Colonic mucosa (tissue), 4 donors: ENCODE measurements around the gene FHIT. TPM values are rescaled to one million over a fixed set of nuclear protein-coding genes. Genes with fewer than 3 reads are reported as not detected.

Source experiments
- DNase-seq: peaks from one replicate; pipeline ENCODE4 v3.0.0-alpha.2; 2020
- H3K27ac ChIP-seq: fragments of 200-600 bp; one replicate; pipeline ENCODE4 v1.8.0; 2021
- H3K27me3 ChIP-seq: fragments of 200-600 bp; one replicate; pipeline ENCODE4 v1.8.0; 2021
- H3K36me3 ChIP-seq: fragments of 200-600 bp; one replicate; pipeline ENCODE4 v1.8.0; 2021
- H3K4me1 ChIP-seq: fragments of 200-600 bp; one replicate; pipeline ENCODE4 v1.8.0; 2021; ENCODE audit warnings: mild to moderate bottlenecking
- H3K4me3 ChIP-seq: fragments of 200-600 bp; one replicate; pipeline ENCODE4 v1.8.0; 2021
- H3K9ac ChIP-seq, 2 donors: one replicate each; pipeline ENCODE4 v1.7.0; 2013; ENCODE audit warnings: control low read depth in 2 of 2, low read depth in 2 of 2, low read length in 2 of 2
- H3K9me3 ChIP-seq: fragments of 200-600 bp; one replicate; pipeline ENCODE4 v1.8.0; 2021
- CTCF ChIP-seq: fragments of 200-600 bp; IDR thresholded peaks from one replicate; pipeline ENCODE4 v1.8.0; 2022; ENCODE audit warnings: antibody characterized with exemption, mild to moderate bottlenecking
- intact Hi-C: fragments of 100-400 bp; cut with DNase I; formaldehyde crosslinking; loops from one replicate; pipeline ENCODE4 v1.14.1; 2022
- total RNA-seq, 2 donors: library from RNA; stranded (reverse); fragmentation: NEBNext Ultra II Directional in 1 of 2; extraction: Animal tissue kit (Norgen Biotek cat#: 25700) in 1 of 2; gene quantifications; one replicate each; pipeline ENCODE4 v1.2.1, GENCODE V29; 2021
- donor health status: healthy.
- donor health status: DM: no; HTN: no; CAD: no.
- donor health status: DM: no; HTN: no; CAD: no.

Gene FHIT
- total RNA-seq, 2 donors from 2014 or later, result 7.7 to 9.4 TPM

GRCh38 chr3:59795756-59796155 is 1455.5 kb downstream of the FHIT start:
- H3K27me3 ChIP-seq, result no peaks in the 10 kb centered on the region
- TF ChIP-seq CTCF, result no peak
- intact Hi-C loops, result no loop called here

GRCh38 chr3:59793976-59794375 is 1457.3 kb downstream of the FHIT start:
- H3K9ac ChIP-seq, result no peak overlapping the region
- no peaks in the 10 kb centered on the region for H3K9me3 ChIP-seq
- H3K27ac ChIP-seq, result no peak overlapping the region
- H3K4me1 ChIP-seq, result no peaks in the 10 kb centered on the region
- no peaks in the 10 kb centered on the region for H3K36me3 ChIP-seq
- intact Hi-C loops, result no loop called here
- no peak overlapping the region for H3K4me3 ChIP-seq
- no peaks in the 10 kb centered on the region for H3K27me3 ChIP-seq
- no peak for DNase-seq
- TF ChIP-seq CTCF, result no peak

More at GRCh38 chr3:59795756-59796155, 1455.5 kb downstream of the FHIT start:
- Histone ChIP-seq H3K9ac (no peak overlapping the region), H3K4me3 (no peak overlapping the region), H3K36me3 (no peaks in the 10 kb centered on the region), H3K4me1 (no peaks in the 10 kb centered on the region), H3K27ac (no peak overlapping the region), H3K9me3 (no peaks in the 10 kb centered on the region)
- DNase-seq, result no peak

GRCh38 chr3:59791774-59792308 is 1459.4 kb downstream of the FHIT start:
- no peak for TF ChIP-seq CTCF
- Histone ChIP-seq H3K36me3 (no peaks in the 10 kb centered on the region), H3K4me3 (no peak overlapping the region), H3K27me3 (no peaks in the 10 kb centered on the region), H3K9me3 (no peaks in the 10 kb centered on the region), H3K27ac (no peak overlapping the region), H3K9ac (no peak overlapping the region), H3K4me1 (no peaks in the 10 kb centered on the region)
- no peak for DNase-seq
- intact Hi-C loops, result no loop called here

- H3K36me3 ChIP-seq, result no peaks in the 10 kb centered on the region
Measured at GRCh38 chr3:59790241-59790640, 1461.0 kb downstream of the FHIT start.

GRCh38 chr3:59788801-59789200 is 1462.5 kb downstream of the FHIT start:
- DNase-seq, result no peak
- intact Hi-C loops, result no loop called here
- Histone ChIP-seq H3K36me3 (no peaks in the 10 kb centered on the region), H3K27me3 (no peaks in the 10 kb centered on the region), H3K9me3 (no peaks in the 10 kb centered on the region), H3K4me3 (no peak overlapping the region), H3K9ac (no peak overlapping the region), H3K4me1 (no peaks in the 10 kb centered on the region), H3K27ac (no peak overlapping the region)
- no peak for TF ChIP-seq CTCF

More at GRCh38 chr3:59790241-59790640, 1461.0 kb downstream of the FHIT start:
- Histone ChIP-seq H3K27ac (no peak overlapping the region), H3K9me3 (no peaks in the 10 kb centered on the region), H3K4me3 (no peak overlapping the region), H3K27me3 (no peaks in the 10 kb centered on the region), H3K9ac (no peak overlapping the region), H3K4me1 (no peaks in the 10 kb centered on the region)
- intact Hi-C loops, result no loop called here
- TF ChIP-seq CTCF, result no peak
- no peak for DNase-seq
